Hypothalamus (tissue), 51 donors: ENCODE data around the gene AQP4.

Source experiments
- DNase-seq, 51 donors: peaks; one replicate each; lab custom pipeline; 2025; lab: John Stamatoyannopoulos, UW

Gene AQP4

GRCh38 chr18:26843760-26844159 is 21.7 kb downstream of the AQP4 start:
- DNase-seq, result no peak

GRCh38 chr18:26840965-26841364 is 24.5 kb downstream of the AQP4 start:
- no peak for DNase-seq

GRCh38 chr18:26839609-26840008 is 25.9 kb downstream of the AQP4 start:
- peak in 1 of 51 donors; percentile 7 for DNase-seq

GRCh38 chr18:26832302-26832701 is 33.2 kb downstream of the AQP4 start:
- no peak for DNase-seq

- DNase-seq, result no peak
Observed at GRCh38 chr18:26827581-26827980, 37.9 kb downstream of the AQP4 start.

GRCh38 chr18:26826656-26827235 is 38.8 kb downstream of the AQP4 start:
- DNase-seq, result no peak

- DNase-seq, result no peak
Observed at GRCh38 chr18:26821181-26821580, 44.3 kb downstream of the AQP4 start.

- DNase-seq, result no peak
Observed at GRCh38 chr18:26819046-26819445, 46.5 kb downstream of the AQP4 start.

GRCh38 chr18:26818461-26818860 is 47.0 kb downstream of the AQP4 start:
- no peak for DNase-seq

- DNase-seq, result peak in 17 of 51 donors; percentile 4 to 47 (median 11)
Observed at GRCh38 chr18:26813043-26813442, 52.5 kb downstream of the AQP4 start.

- no peak for DNase-seq
Observed at GRCh38 chr18:26812462-26812861, 53.0 kb downstream of the AQP4 start.

GRCh38 chr18:26809346-26809745 is 56.2 kb downstream of the AQP4 start:
- DNase-seq, result no peak

- DNase-seq, result no peak
Observed at GRCh38 chr18:26806224-26806623, 59.3 kb downstream of the AQP4 start.

- DNase-seq, result peak in 27 of 51 donors; percentile 3 to 52 (median 24)
Observed at GRCh38 chr18:26804519-26804918, 61.0 kb downstream of the AQP4 start.

GRCh38 chr18:26803643-26804042 is 61.9 kb downstream of the AQP4 start:
- no peak for DNase-seq

- DNase-seq, result no peak
Observed at GRCh38 chr18:26802330-26803200, 62.9 kb downstream of the AQP4 start.
